ENCODE results near the gene WSCD1.

Gene WSCD1

DNA sequence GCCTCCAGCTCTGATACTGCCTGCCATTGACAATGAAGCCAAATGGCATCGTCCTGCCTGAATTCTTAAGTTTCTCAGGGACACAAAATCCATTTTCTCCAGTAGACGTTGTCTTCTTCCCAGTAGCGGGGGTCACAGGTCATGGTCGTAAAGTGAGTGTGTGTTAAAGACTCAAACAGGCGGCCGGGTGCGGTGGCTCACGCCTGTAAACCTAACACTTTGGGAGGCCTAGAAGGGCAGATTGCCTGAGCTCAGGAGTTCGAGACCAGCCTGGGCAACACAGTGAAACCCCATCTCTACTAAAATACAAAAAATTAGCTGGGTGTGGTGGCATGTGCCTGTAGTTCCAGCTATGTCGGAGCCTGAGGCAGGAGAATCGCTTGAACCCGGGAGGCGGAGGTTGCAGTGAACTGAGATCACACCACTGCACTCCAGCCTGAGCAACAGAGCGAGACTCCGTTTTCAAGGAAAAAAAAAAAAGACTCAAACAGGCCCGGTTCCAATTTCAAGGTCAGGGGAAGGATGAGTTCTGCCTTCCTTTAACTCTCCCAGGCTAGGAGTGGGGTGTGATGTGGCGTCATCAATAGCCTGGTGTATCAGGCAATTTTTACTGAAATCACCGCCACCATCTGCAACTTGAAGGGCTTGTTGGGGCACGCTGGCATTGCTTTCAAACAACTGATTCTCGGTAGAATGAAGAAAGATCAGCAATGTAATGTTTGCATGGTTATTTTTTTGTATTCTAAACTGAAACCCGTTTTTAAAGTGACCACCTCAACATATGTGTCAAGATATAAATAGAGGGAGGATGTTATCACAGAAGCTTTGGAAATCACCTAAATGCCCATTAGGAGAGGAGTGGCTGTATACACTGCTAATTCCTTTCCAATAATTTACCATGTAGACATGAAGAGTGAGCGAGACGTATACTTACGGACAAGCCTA lies 91.0 kb downstream of the WSCD1 start:
- no peak for DNase-seq (ENCODE audit: low spot score)

- no peak for DNase-seq (ENCODE audit: low spot score)
These were observed 92.0 kb downstream of the WSCD1 start for GRCh38 chr17:6162216-6162615.

DNA sequence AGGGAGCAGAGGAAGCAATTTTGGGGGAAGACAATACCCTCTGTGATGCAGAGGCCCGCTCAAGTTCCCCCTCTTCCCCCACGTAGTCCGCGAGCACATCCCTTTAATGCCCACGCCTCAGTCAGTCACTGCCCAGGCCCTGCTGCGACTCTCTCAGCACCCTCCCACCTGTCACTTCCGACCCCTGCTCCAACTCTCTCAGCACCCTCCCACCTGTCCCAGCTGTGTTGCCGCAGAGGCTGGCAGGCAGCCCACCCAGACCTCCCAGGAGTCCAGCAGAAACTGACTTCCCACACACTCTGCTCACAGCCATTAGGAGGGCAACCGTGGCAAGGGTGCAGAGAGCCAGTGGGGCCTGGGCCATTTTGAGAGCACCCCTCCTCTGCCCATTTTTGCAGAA lies 92.7 kb downstream of the WSCD1 start:
- DNase-seq (ENCODE audit: low spot score), result no peak

DNA sequence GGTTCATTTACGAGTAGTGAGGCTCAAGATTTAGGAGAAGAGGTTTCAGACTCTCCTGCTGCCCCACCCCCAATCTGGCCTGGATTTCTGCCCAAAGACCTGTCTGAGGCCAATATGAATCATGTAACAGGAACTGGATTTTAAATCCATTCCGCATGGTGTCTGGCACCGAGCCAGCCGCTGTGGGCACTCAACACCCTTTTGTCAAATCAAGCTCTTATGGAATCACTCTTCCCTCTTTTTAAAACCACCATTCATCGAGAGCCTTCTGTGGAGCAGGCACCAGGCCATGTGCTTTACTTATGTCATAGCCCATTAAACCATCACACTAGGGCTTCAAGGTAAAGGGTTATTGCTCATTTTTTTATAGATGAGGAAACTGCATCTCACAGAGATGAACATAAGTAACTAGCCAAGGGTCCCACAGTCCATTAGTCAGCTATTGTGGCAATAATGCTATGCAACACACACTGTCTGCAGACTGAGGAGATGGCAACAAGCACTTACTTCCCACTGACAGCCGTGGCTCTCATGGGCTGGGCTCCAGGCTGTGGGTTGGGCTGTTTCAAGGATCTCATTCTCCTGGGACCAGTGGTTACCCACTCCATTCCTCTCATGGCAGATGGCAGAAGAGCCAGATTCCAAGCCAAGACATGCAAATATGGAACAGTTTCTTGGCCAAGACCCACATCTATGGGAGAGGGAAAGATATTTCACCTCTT lies 93.6 kb downstream of the WSCD1 start:
- DNase-seq (ENCODE audit: low spot score), result no peak

- DNase-seq (ENCODE audit: low spot score), result no peak
These were observed 94.8 kb downstream of the WSCD1 start for GRCh38 chr17:6164996-6165395.

GRCh38 chr17:6165806-6166205 lies 95.6 kb downstream of the WSCD1 start:
- no peak for DNase-seq (ENCODE audit: low spot score)

- DNase-seq (ENCODE audit: low spot score), result no peak
These were observed 96.5 kb downstream of the WSCD1 start for GRCh38 chr17:6166492-6167179.

- DNase-seq (ENCODE audit: low spot score), result no peak
These were observed 98.1 kb downstream of the WSCD1 start for GRCh38 chr17:6168296-6168695.

GRCh38 chr17:6170349-6170748 lies 100.2 kb downstream of the WSCD1 start:
- no peak for DNase-seq (ENCODE audit: low spot score)

GRCh38 chr17:6172642-6173330 lies 102.6 kb downstream of the WSCD1 start:
- no peak for DNase-seq (ENCODE audit: low spot score)

DNA sequence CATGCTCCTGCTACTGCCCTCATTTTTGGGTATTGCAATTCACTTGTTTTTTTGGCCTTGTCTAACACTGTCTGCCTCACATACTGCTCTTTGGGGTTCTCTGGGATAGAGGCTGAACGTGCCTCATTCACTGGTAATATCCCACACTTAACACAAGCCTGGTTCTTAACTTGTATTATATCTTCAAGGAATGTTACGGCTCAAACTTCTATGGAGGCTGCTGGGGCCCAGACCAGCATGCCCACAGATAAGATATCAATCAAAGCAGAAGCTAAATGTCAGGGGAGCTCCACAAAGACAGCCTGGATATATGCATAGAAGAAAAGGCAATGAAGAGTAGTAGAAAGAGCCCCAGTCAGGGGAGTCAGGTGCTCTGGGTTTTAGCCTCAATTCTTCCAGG lies 103.5 kb downstream of the WSCD1 start:
- no peak for DNase-seq (ENCODE audit: low spot score)
